Mesodermal cell (in vitro differentiated cells): ENCODE measurements around the gene RFTN1.

ENCODE experiments used
- H3K27ac ChIP-seq: 2 replicates; pipeline ENCODE4 v1.7.0; 2013; ENCODE audit warnings: mild to moderate bottlenecking, low read depth, low read length, moderate library complexity; ENCODE audit not compliant: severe bottlenecking
- H3K36me3 ChIP-seq: 2 replicates; pipeline ENCODE4 v1.7.1; 2013; ENCODE audit warnings: mild to moderate bottlenecking, low read length, moderate library complexity; ENCODE audit not compliant: control insufficient read depth, insufficient read depth
- H3K4me1 ChIP-seq: one replicate; pipeline ENCODE4 v1.7.1; 2013; ENCODE audit warnings: mild to moderate bottlenecking, low read length; ENCODE audit not compliant: insufficient read depth, control insufficient read depth, poor library complexity, severe bottlenecking
- H3K4me3 ChIP-seq: 2 replicates; pipeline ENCODE4 v1.7.0; 2013; ENCODE audit warnings: low read length, control low read depth, mild to moderate bottlenecking; ENCODE audit not compliant: insufficient read depth, poor library complexity, severe bottlenecking; ENCODE audit errors: extremely low read depth
- H3K9me3 ChIP-seq: 2 replicates; pipeline ENCODE4 v1.7.1; 2013; ENCODE audit warnings: mild to moderate bottlenecking, low read length, moderate library complexity; ENCODE audit not compliant: control insufficient read depth
- WGBS, 2 experiments: methylation state at CpG; one replicate each; pipeline ENCODE4 v1.1.5; 2013; ENCODE audit warnings: missing lambda C conversion rate in 2 of 2; ENCODE audit not compliant: insufficient coverage in 2 of 2; 5-methylcytosine and 5-hydroxymethylcytosine counted together

RFTN1 gene

GRCh38 chr3:16514021-16514700 lies 662 bp upstream of the RFTN1 start:
- Histone ChIP-seq H3K4me3 (peak overlapping the region; percentile 81), H3K27ac (no peak overlapping the region), H3K9me3 (no peaks in the 10 kb centered on the region), H3K36me3 (no peaks in the 10 kb centered on the region), H3K4me1 (peaks cover 19% of the 10 kb centered on the region)
- WGBS, 2 experiments = 54 to 100% methylated on average over 1 to 5 of the region's 9 CpGs

GRCh38 chr3:16512435-16513140 lies 911 bp downstream of the RFTN1 start:
- WGBS, 2 experiments = 17 to 23% methylated on average over 19 to 35 of the region's 37 CpGs
- Histone ChIP-seq H3K27ac (no peak overlapping the region), H3K4me3 (peak overlapping the region; percentile 81), H3K4me1 (peaks cover 19% of the 10 kb centered on the region), H3K9me3 (no peaks in the 10 kb centered on the region), H3K36me3 (no peaks in the 10 kb centered on the region)

- WGBS, 2 experiments = 77 to 80% methylated on average over 8 to 11 of the region's 11 CpGs
- H3K4me1 ChIP-seq = peaks cover 19% of the 10 kb centered on the region
Measured at GRCh38 chr3:16511681-16512434, 1.6 kb downstream of the RFTN1 start.

GRCh38 chr3:16510620-16511319 lies 2.7 kb downstream of the RFTN1 start:
- no peak overlapping the region for H3K27ac ChIP-seq

More at GRCh38 chr3:16511681-16512434, 1.6 kb downstream of the RFTN1 start:
- Histone ChIP-seq H3K4me3 (peak overlapping the region; percentile 81), H3K36me3 (no peaks in the 10 kb centered on the region), H3K9me3 (no peaks in the 10 kb centered on the region), H3K27ac (no peak overlapping the region)

GRCh38 chr3:16509721-16510619 lies 3.5 kb downstream of the RFTN1 start:
- Histone ChIP-seq H3K9me3 (no peaks in the 10 kb centered on the region), H3K4me3 (no peak overlapping the region), H3K36me3 (peaks cover 9% of the 10 kb centered on the region), H3K27ac (no peak overlapping the region), H3K4me1 (peaks cover 19% of the 10 kb centered on the region)
- WGBS, 2 experiments = 90 to 93% methylated on average over 7 to 9 of the region's 10 CpGs

More at GRCh38 chr3:16510620-16511319, 2.7 kb downstream of the RFTN1 start:
- Histone ChIP-seq H3K4me3 (no peak overlapping the region), H3K36me3 (peaks cover 4% of the 10 kb centered on the region), H3K4me1 (peaks cover 19% of the 10 kb centered on the region), H3K9me3 (no peaks in the 10 kb centered on the region)
- 100% methylated on average over 1 of the region's 3 CpGs; no CpG with 5 or more reads in 1 of the 2 experiments for WGBS, 2 experiments

- H3K9me3 ChIP-seq = no peaks in the 10 kb centered on the region
- peaks cover 9% of the 10 kb centered on the region for H3K36me3 ChIP-seq
- H3K4me3 ChIP-seq = no peak overlapping the region
- peaks cover 17% of the 10 kb centered on the region for H3K4me1 ChIP-seq
- WGBS, 2 experiments = 94% methylated on average over 3 of the region's 6 CpGs; no CpG with 5 or more reads in 1 of the 2 experiments
- no peak overlapping the region for H3K27ac ChIP-seq
Measured at GRCh38 chr3:16508591-16508995, 4.9 kb downstream of the RFTN1 start.

GRCh38 chr3:16508243-16508578 lies 5.3 kb downstream of the RFTN1 start:
- peaks cover 17% of the 10 kb centered on the region for H3K4me1 ChIP-seq

GRCh38 chr3:16507578-16508242 lies 5.8 kb downstream of the RFTN1 start:
- Histone ChIP-seq H3K27ac (no peak overlapping the region), H3K9me3 (no peaks in the 10 kb centered on the region), H3K36me3 (peaks cover 9% of the 10 kb centered on the region), H3K4me3 (no peak overlapping the region), H3K4me1 (peaks cover 17% of the 10 kb centered on the region)
- WGBS, 2 experiments = 89 to 91% methylated on average over 8 of the region's 8 CpGs

More at GRCh38 chr3:16508243-16508578, 5.3 kb downstream of the RFTN1 start:
- Histone ChIP-seq H3K9me3 (no peaks in the 10 kb centered on the region), H3K27ac (no peak overlapping the region), H3K36me3 (peaks cover 9% of the 10 kb centered on the region), H3K4me3 (no peak overlapping the region)
- WGBS, 2 experiments = 85 to 87% methylated on average over 3 to 4 of the region's 4 CpGs

- Histone ChIP-seq H3K36me3 (peaks cover 9% of the 10 kb centered on the region), H3K4me1 (peaks cover 11% of the 10 kb centered on the region), H3K27ac (no peak overlapping the region), H3K9me3 (no peaks in the 10 kb centered on the region), H3K4me3 (no peak overlapping the region)
- WGBS, 2 experiments = 80 to 100% methylated on average over 1 of the region's 2 CpGs
Measured at GRCh38 chr3:16506884-16507577, 6.5 kb downstream of the RFTN1 start.
